HG03175 (cell line): ENCODE results near the gene NAGA.
"Not testable (repeated sequence)": the region's sequence is repeated elsewhere in the genome, so short reads cannot be mapped to it uniquely, and the experiment has no call there.

Experiments
- ATAC-seq: cut with Tn5 transposase; IDR thresholded peaks from one replicate; pipeline ENCODE4 v1.9.1; 2021; ENCODE audit warnings: mild to moderate bottlenecking, moderate library complexity; ENCODE audit not compliant: unreplicated experiment

The NAGA gene

GRCh38 chr22:42076764-42077485 is 6.3 kb upstream of the NAGA start:
- ATAC-seq = no peak

- ATAC-seq = no peak
Observed at GRCh38 chr22:42074846-42075676, 4.4 kb upstream of the NAGA start.

- ATAC-seq = no peak
Observed at GRCh38 chr22:42074132-42074811, 3.7 kb upstream of the NAGA start, which contains the start of gene PHETA2. PHETA2 (plus strand) TSS chr22:42074248; CDS start chr22:42077294, 3,046 bp downstream.

GRCh38 chr22:42073621-42074041 is 3.0 kb upstream of the NAGA start:
- ATAC-seq = no peak

GRCh38 chr22:42072606-42073330 is 2.2 kb upstream of the NAGA start:
- no peak for ATAC-seq

- not testable (repeated sequence) for ATAC-seq
Observed at GRCh38 chr22:42071508-42071907, 896 bp upstream of the NAGA start.

GRCh38 chr22:42069801-42070516 is 653 bp downstream of the NAGA start:
- ATAC-seq = peak; percentile 20

GRCh38 chr22:42068291-42068690 is 2.3 kb downstream of the NAGA start:
- no peak for ATAC-seq

- no peak for ATAC-seq
Observed at GRCh38 chr22:42067671-42068251, 2.9 kb downstream of the NAGA start.

GRCh38 chr22:42066937-42067336 is 3.7 kb downstream of the NAGA start:
- no peak for ATAC-seq

GRCh38 chr22:42066126-42066761 is 4.4 kb downstream of the NAGA start:
- no peak for ATAC-seq

- ATAC-seq = no peak
Observed at GRCh38 chr22:42065438-42066125, 5.0 kb downstream of the NAGA start.

GRCh38 chr22:42064629-42065028 is 6.0 kb downstream of the NAGA start:
- ATAC-seq = no peak

- no peak for ATAC-seq
Observed at GRCh38 chr22:42062506-42063170, 8.0 kb downstream of the NAGA start.

GRCh38 chr22:42061041-42061440 is 9.6 kb downstream of the NAGA start:
- ATAC-seq = no peak

GRCh38 chr22:42060489-42060888 is 10.1 kb downstream of the NAGA start:
- no peak for ATAC-seq

GRCh38 chr22:42056757-42057511 is 13.7 kb downstream of the NAGA start:
- no peak for ATAC-seq
